Peyer's patch (tissue), 4 donors: ENCODE measurements around the gene UPF2.

ENCODE experiments used
- POLR2A ChIP-seq, 2 donors: fragments of 450-650 bp; IDR thresholded peaks; one replicate each; pipeline ENCODE4 v1.5.1; 2017; ENCODE audit warnings: antibody characterized with exemption in 2 of 2, mild to moderate bottlenecking in 2 of 2, moderate library complexity in 2 of 2
- TF ChIP-seq, protein P1 (sequence below), 6 experiments: fragments of 450-650 bp in 4 of 6; fragments of 200-600 bp in 2 of 6; sonication (generic) in 1 of 6; IDR thresholded peaks; one replicate each; pipeline ENCODE4 v1.5.1; 2017 to 2019; ENCODE audit warnings: antibody characterized with exemption in 6 of 6, mild to moderate bottlenecking in 3 of 6, moderate library complexity in 1 of 6

DNA sequence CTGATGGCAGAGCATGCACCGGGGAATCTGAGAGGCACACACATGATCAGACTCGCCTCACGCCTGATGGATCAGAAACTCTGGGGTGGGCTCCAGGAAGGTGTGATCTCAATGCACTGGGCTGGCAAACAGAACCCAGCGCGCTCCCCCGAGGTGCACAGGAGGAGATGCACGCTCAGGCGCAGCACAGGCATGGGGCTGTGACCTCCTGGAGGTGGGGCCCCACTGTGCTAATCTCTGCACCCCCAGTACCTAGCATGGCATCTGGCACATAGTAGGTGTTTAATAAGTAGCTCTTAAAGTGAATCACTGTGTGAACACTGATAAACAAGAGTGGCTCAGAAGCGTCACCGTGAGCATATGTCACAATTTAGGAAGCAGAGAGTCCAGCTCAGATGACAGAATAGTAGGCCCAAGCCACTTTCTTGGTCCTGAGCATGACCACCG, 161.6 kb downstream of the UPF2 start:
- TF ChIP-seq, protein P1, sequence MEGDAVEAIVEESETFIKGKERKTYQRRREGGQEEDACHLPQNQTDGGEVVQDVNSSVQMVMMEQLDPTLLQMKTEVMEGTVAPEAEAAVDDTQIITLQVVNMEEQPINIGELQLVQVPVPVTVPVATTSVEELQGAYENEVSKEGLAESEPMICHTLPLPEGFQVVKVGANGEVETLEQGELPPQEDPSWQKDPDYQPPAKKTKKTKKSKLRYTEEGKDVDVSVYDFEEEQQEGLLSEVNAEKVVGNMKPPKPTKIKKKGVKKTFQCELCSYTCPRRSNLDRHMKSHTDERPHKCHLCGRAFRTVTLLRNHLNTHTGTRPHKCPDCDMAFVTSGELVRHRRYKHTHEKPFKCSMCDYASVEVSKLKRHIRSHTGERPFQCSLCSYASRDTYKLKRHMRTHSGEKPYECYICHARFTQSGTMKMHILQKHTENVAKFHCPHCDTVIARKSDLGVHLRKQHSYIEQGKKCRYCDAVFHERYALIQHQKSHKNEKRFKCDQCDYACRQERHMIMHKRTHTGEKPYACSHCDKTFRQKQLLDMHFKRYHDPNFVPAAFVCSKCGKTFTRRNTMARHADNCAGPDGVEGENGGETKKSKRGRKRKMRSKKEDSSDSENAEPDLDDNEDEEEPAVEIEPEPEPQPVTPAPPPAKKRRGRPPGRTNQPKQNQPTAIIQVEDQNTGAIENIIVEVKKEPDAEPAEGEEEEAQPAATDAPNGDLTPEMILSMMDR (IDR thresholded peaks at IDR 0.05), result no peak
- no peak for TF ChIP-seq POLR2A (IDR thresholded peaks at IDR 0.05)
